GM12891 (cell line): Measurements from ENCODE around the gene NBPF14.

Experiments
- POLR2A ChIP-seq: IDR thresholded peaks from 2 replicates; pipeline ENCODE4 v1.6.1; 2011; ENCODE audit warnings: low read depth, low read length, control low read depth
- POLR2AphosphoS5 ChIP-seq: IDR thresholded peaks from 2 replicates; pipeline ENCODE4 v1.6.1; 2011; ENCODE audit warnings: low read depth, low read length, control low read depth
- POU2F2 ChIP-seq: IDR thresholded peaks from 2 replicates; pipeline ENCODE4 v1.6.1; 2011; ENCODE audit warnings: low read depth, mild to moderate bottlenecking, control low read depth, low read length, moderate library complexity

DNA sequence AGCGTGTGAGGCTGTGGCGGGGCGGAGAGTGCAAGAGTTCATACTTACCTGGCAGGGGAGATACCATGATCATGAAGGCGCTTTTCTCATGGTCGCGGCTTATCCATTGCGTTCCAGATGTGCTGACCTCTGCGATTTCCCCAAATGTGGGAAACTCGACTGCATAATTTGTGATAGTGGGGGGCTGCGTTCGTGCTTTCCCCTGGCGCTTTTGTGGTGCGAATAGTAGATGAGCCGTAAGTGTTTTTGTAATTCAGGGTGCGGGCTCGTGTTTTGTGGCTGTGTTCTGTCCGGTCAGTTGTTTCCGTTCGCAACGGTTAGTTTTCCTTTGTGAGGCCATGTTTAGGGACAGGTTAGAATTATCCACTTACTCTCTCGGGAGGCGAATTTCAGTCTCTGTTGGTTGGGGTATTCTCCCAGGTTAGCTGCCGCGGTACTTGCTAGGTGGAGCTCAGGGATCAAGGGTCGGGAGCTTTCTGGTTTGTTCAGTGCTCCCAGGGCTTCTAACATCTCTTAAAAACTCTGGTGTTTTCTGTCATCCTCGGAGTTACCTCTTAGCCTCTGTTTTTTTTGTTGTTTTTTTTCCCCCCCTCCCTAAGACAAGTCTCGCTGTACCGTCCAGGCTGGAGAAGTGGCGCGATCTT lies 73.1 kb downstream of the NBPF14 start:
- peak; percentile 100 for TF ChIP-seq POU2F2
- TF ChIP-seq POLR2A = peak; percentile 97
- TF ChIP-seq POLR2AphosphoS5 = peak; percentile 99
